Measurements from ENCODE around the gene KIF13A. TPM values are rescaled to one million over a fixed set of nuclear protein-coding genes. Genes with fewer than 3 reads are reported as not detected.
A peak's percentile ranks its signal among the peaks of the same experiment; 100 is the strongest.
"Not testable (repeated sequence)": the region's sequence is repeated elsewhere in the genome, so short reads cannot be mapped to it uniquely, and the experiment has no call there.

KIF13A gene
- polyA plus RNA-seq, 5 donors = 36.4 to 54.7 (median 43.5) TPM

- DNase-seq = no peak
Measured at GRCh38 chr6:17905611-17906592, 81.5 kb downstream of the KIF13A start.

- DNase-seq = peak; percentile 70
Measured at GRCh38 chr6:17904491-17905120, 82.8 kb downstream of the KIF13A start.

GRCh38 chr6:17902974-17903373 is 84.5 kb downstream of the KIF13A start:
- DNase-seq = no peak

GRCh38 chr6:17901493-17901892 is 85.9 kb downstream of the KIF13A start:
- DNase-seq = no peak

- no peak for DNase-seq
Measured at GRCh38 chr6:17900011-17900410, 87.4 kb downstream of the KIF13A start.

GRCh38 chr6:17899491-17899890 is 87.9 kb downstream of the KIF13A start:
- DNase-seq = no peak

- no peak for DNase-seq
Measured at GRCh38 chr6:17897681-17898080, 89.8 kb downstream of the KIF13A start.

GRCh38 chr6:17894905-17895304 is 92.5 kb downstream of the KIF13A start:
- DNase-seq = no peak

GRCh38 chr6:17894191-17894590 is 93.2 kb downstream of the KIF13A start:
- DNase-seq = no peak

GRCh38 chr6:17892097-17892686 is 95.2 kb downstream of the KIF13A start:
- no peak for DNase-seq

- no peak for DNase-seq
Measured at GRCh38 chr6:17890309-17890708, 97.1 kb downstream of the KIF13A start.

GRCh38 chr6:17889777-17890176 is 97.7 kb downstream of the KIF13A start:
- DNase-seq = not testable (repeated sequence)

GRCh38 chr6:17886891-17887290 is 100.5 kb downstream of the KIF13A start:
- no peak for DNase-seq

GRCh38 chr6:17885889-17886576 is 101.4 kb downstream of the KIF13A start:
- DNase-seq = no peak

- DNase-seq = no peak
Measured at GRCh38 chr6:17884498-17885478, 102.6 kb downstream of the KIF13A start.

- no peak for DNase-seq
Measured at GRCh38 chr6:17883665-17884497, 103.6 kb downstream of the KIF13A start.

GRCh38 chr6:17881085-17881858 is 106.2 kb downstream of the KIF13A start:
- DNase-seq = no peak

GRCh38 chr6:17879184-17879583 is 108.3 kb downstream of the KIF13A start:
- DNase-seq = no peak

- DNase-seq = no peak
Measured at GRCh38 chr6:17878734-17879133, 108.7 kb downstream of the KIF13A start.

All from right lung (tissue), 5 donors.